Mesenteric fat pad (tissue), 1 donor: ENCODE data around the gene RPL29. TPM values are rescaled to one million over a fixed set of nuclear protein-coding genes. Genes with fewer than 3 reads are reported as not detected.

Source experiments
- DNase-seq: peaks from one replicate; pipeline ENCODE4 v3.0.0-alpha.2; 2020; ENCODE audit warnings: low spot score
- total RNA-seq: library from RNA; stranded (reverse); fragmentation: NEBNext Ultra II Directional; extraction: Animal tissue kit (Norgen Biotek cat#: 25700); gene quantifications from one replicate; pipeline ENCODE4 v1.2.1, GENCODE V29; 2021
- donor health status: DM: yes; HTN: yes; CAD: no.

The RPL29 gene
- total RNA-seq, 1 donor from 2014 or later, result 948 TPM

GRCh38 chr3:51947215-51947900, 48.3 kb downstream of the RPL29 start:
- no peak for DNase-seq

GRCh38 chr3:51946796-51947195, 48.9 kb downstream of the RPL29 start:
- no peak for DNase-seq

GRCh38 chr3:51945926-51946705, 49.6 kb downstream of the RPL29 start:
- no peak for DNase-seq

GRCh38 chr3:51945031-51945840, 50.5 kb downstream of the RPL29 start:
- no peak for DNase-seq

- DNase-seq, result no peak
Observed at GRCh38 chr3:51944451-51945021, 51.2 kb downstream of the RPL29 start.

Other genes starting within 250 kb of the RPL29 start
- gene IQCF6, start 216.7 kb downstream of the RPL29 start, total RNA-seq, result not detected
- not detected for gene IQCF2, start 134.3 kb downstream of the RPL29 start, total RNA-seq
- gene IQCF5, start 120.3 kb downstream of the RPL29 start, total RNA-seq, result not detected
- not detected for gene IQCF1, start 92.5 kb downstream of the RPL29 start, total RNA-seq
- 29.0 TPM for gene RRP9, start 54.0 kb downstream of the RPL29 start, total RNA-seq
- gene PARP3, start 53.5 kb downstream of the RPL29 start, total RNA-seq, result 19.7 TPM
- gene GPR62, start 40.5 kb downstream of the RPL29 start, total RNA-seq, result not detected
- 27.4 TPM for gene PCBP4, start 28.4 kb downstream of the RPL29 start, total RNA-seq
- gene ABHD14B, start 21.8 kb downstream of the RPL29 start, total RNA-seq, result 59.5 TPM
- 17.7 TPM for gene ABHD14A, start 20.8 kb downstream of the RPL29 start, total RNA-seq
- 35.1 TPM for gene ACY1, start 12.4 kb downstream of the RPL29 start, total RNA-seq
- gene DUSP7, start 60.7 kb upstream of the RPL29 start, total RNA-seq, result 17.2 TPM
- 2.8 TPM for gene POC1A, start 158.5 kb upstream of the RPL29 start, total RNA-seq
- 134 TPM for gene ALAS1, start 202.3 kb upstream of the RPL29 start, total RNA-seq
- gene TLR9, start 229.8 kb upstream of the RPL29 start, total RNA-seq, result 0.19 TPM
- 52.4 TPM for gene TWF2, start 243.3 kb upstream of the RPL29 start, total RNA-seq
- 26.8 TPM for gene PPM1M, start 249.9 kb upstream of the RPL29 start, total RNA-seq